Measurements from ENCODE around the gene APOA5.

Gene APOA5

GRCh38 chr11:116800610-116801009, 8.9 kb upstream of the APOA5 start:
- TF ChIP-seq CTCF (IDR thresholded peaks at IDR 0.05; ENCODE audit: low read depth, low read length), result no peak

GRCh38 chr11:116798368-116798767, 6.7 kb upstream of the APOA5 start:
- H3K9me3 ChIP-seq, result no peaks in the 10 kb centered on the region
- TF ChIP-seq CTCF (IDR thresholded peaks at IDR 0.05; ENCODE audit: low read depth, low read length), result no peak
- DNase-seq, result no peak
- H3K4me3 ChIP-seq (ENCODE audit: low read depth, low read length), result no peak overlapping the region
- H3K36me3 ChIP-seq, result no peaks in the 10 kb centered on the region
- H3K4me1 ChIP-seq, result peaks cover 3% of the 10 kb centered on the region; the same call in 1 of the 2 replicates
- H3K27me3 ChIP-seq, result no peaks in the 10 kb centered on the region

More at GRCh38 chr11:116800610-116801009, 8.9 kb upstream of the APOA5 start:
- no peaks in the 10 kb centered on the region for H3K27me3 ChIP-seq
- H3K4me3 ChIP-seq (ENCODE audit: low read depth, low read length), result no peak overlapping the region
- H3K36me3 ChIP-seq, result no peaks in the 10 kb centered on the region
- no peaks in the 10 kb centered on the region for H3K9me3 ChIP-seq
- peaks cover 3% of the 10 kb centered on the region; the same call in 1 of the 2 replicates for H3K4me1 ChIP-seq
- DNase-seq, result no peak

- no peaks in the 10 kb centered on the region for H3K9me3 ChIP-seq
- no peaks in the 10 kb centered on the region for H3K36me3 ChIP-seq
- no peak for TF ChIP-seq CTCF (IDR thresholded peaks at IDR 0.05; ENCODE audit: low read depth, low read length)
- no peak for DNase-seq
- no peaks in the 10 kb centered on the region for H3K27me3 ChIP-seq
- peaks cover 3% of the 10 kb centered on the region; the same call in 1 of the 2 replicates for H3K4me1 ChIP-seq
- H3K4me3 ChIP-seq (ENCODE audit: low read depth, low read length), result no peak overlapping the region
Measured at GRCh38 chr11:116797816-116798215, 6.1 kb upstream of the APOA5 start.

GRCh38 chr11:116796548-116796947, 4.9 kb upstream of the APOA5 start:
- H3K9me3 ChIP-seq, result no peaks in the 10 kb centered on the region

GRCh38 chr11:116794851-116795250, 3.2 kb upstream of the APOA5 start:
- no peak for TF ChIP-seq CTCF (IDR thresholded peaks at IDR 0.05; ENCODE audit: low read depth, low read length)

More at GRCh38 chr11:116796548-116796947, 4.9 kb upstream of the APOA5 start:
- Histone ChIP-seq H3K4me3 (ENCODE audit: low read depth, low read length) (no peak overlapping the region), H3K4me1 (peaks cover 3% of the 10 kb centered on the region; the same call in 1 of the 2 replicates), H3K27me3 (no peaks in the 10 kb centered on the region), H3K36me3 (no peaks in the 10 kb centered on the region)
- no peak for DNase-seq
- no peak for TF ChIP-seq CTCF (IDR thresholded peaks at IDR 0.05; ENCODE audit: low read depth, low read length)

GRCh38 chr11:116793772-116794097, 2.1 kb upstream of the APOA5 start:
- DNase-seq, result no peak
- no peak overlapping the region for H3K4me3 ChIP-seq (ENCODE audit: low read depth, low read length)
- H3K4me1 ChIP-seq, result peaks cover 3% of the 10 kb centered on the region; the same call in 1 of the 2 replicates
- H3K27me3 ChIP-seq, result no peaks in the 10 kb centered on the region
- H3K36me3 ChIP-seq, result no peaks in the 10 kb centered on the region
- no peak for TF ChIP-seq CTCF (IDR thresholded peaks at IDR 0.05; ENCODE audit: low read depth, low read length)
- H3K9me3 ChIP-seq, result no peaks in the 10 kb centered on the region

More at GRCh38 chr11:116794851-116795250, 3.2 kb upstream of the APOA5 start:
- H3K36me3 ChIP-seq, result no peaks in the 10 kb centered on the region
- no peak overlapping the region for H3K4me3 ChIP-seq (ENCODE audit: low read depth, low read length)
- H3K9me3 ChIP-seq, result no peaks in the 10 kb centered on the region
- peaks cover 3% of the 10 kb centered on the region; the same call in 1 of the 2 replicates for H3K4me1 ChIP-seq
- no peak for DNase-seq
- no peaks in the 10 kb centered on the region for H3K27me3 ChIP-seq
